CD4-positive, alpha-beta T cell treated with Interleukin-12 subunit alpha and Interleukin-12 subunit beta, for 1 hour (primary cell): ENCODE data around the gene KCTD17.
A peak's percentile ranks its signal among the peaks of the same experiment; 100 is the strongest.
"Not testable (repeated sequence)": the region's sequence is repeated elsewhere in the genome, so short reads cannot be mapped to it uniquely, and the experiment has no call there.

ENCODE experiments used
- DNase-seq: peaks from one replicate; pipeline ENCODE4 v3.0.0-alpha.2; 2020

KCTD17 gene

DNA sequence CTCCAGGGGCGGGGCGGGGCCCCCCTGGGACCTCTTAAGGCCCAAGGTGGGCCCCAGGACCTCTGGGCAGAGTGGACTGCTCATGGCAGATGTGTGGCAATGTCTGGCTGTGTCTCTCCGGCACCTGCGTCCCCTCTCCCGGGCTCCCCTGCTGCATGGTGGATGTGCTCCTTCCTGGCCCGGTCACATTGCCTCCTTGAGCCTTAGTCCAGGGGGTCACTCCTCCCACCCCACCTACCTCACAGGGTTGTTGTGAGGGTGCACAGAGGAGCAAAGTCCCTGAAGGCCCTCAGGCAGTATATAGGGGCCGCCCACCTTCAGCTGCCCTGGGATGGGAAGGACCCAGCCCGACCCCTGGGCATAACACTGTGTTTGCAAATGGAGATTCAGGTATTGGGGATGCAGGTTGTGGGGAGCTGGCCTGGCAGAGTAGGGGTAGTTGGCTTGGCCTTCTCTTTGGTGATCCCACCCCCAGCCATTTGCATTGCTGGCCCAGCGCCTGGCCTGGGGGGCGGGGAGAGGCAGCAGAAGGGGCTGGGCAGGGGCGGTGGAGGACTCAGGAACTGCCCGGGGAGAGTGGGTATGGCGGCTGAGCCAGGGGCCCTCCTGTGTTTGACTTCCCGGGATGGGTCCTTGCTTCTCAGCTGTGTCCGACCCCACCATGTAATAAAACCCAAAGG lies 11.3 kb downstream of the KCTD17 start:
- no peak for DNase-seq

DNA sequence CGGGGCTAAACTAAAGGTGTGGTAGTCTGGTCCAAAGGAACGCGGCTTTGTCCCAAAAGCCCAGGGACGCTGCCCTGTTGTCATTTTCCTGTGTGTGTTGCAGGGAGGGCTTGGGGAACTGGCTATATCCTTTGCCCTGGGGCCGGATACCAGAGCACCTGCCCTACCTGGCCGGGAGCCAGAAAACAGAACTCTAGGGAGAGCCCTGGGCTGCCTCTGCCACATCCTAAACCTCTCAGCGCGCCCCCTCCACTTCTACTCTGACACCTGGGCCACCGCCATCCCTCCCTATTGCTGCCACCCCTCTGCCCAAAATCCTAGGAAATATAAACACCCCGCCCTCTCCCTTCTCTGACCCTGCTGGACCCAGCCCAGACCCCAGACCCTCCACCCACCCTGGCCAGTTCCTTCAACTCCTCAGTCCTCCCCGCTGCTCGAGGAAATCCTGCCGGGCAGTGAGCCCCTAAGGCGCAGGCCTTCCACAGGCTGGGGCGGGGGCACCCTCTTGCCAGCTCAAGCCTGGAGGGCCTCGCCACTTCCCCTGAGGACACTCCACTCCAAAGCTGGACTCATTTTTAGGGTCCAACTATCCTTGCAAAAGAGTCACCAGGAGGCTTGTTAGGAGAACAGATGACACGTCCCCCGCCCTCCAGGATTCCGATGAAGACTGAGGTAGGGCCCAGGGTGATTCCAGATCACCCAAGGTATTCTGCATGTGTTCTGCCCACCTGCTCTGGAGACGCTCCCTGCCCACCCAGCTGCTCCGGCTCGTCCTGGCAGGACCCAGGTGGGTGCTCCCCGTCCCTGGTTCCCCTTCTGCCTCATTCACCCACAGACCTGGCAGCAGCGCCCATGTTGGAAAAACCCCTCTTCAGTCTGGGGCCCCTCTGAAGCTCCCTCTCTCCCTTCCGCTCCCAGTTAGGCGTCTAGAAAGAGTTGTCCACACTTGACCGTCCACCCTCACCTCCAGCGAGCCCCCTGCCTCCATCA lies 12.2 kb downstream of the KCTD17 start:
- DNase-seq, result no peak

DNA sequence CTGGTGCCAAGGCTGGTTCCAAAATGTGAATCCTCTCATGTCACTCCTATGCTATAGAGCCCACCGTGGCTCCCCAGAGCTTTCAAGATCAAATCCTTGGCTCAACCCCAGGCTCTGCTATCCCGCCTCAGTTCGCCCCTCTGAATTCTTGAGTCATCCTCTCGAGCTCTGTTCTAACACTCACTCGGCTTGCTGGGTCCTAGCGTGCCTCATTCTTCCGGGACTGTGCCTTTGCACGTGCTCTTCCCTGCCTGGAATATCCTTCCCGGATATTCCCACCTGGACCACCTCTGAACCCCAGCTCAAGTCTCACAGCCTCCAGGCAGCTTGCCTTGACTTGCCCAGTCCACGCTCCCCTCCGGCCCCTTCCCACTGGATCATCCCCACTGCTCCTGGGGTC lies 13.0 kb downstream of the KCTD17 start:
- no peak for DNase-seq

DNA sequence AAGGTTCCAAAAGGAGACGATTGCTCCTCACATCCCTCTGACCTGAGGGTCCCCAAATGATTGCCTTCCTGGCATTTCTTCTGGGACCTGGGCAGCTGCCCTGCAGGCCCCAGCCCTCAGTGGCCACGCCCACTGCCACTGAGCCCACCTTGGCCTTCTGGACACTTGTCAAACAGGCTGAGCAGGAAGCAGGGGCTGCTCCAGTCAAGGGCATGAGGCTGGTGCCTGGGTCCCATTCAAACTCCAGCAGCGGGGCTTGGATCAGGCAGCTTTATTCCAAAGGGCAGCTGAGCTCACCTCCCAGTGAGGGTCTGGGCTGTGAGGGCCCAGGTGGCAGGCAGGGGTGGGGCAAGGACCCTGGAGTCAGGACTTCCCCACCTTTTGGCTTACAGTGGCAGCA lies 13.6 kb downstream of the KCTD17 start:
- no peak for DNase-seq

DNA sequence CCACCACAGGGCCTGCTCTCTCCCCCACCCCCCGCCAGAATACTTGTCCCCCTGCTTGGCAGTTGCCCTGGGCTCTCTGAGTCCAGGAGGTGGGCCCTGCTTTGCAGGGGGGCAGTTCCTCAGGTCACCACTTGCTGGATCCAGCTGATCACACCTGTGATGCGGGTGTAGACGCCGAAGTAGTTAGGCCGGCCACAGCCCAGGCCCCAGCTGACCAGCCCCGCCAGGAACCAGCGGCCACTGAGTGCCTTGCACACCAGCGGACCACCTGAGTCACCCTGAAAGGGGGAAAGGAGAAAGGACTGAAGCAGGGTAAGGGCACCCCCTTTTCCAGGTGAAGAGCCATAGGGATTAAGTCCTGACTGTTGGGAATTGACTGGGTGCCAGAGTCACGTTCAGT lies 14.4 kb downstream of the KCTD17 start:
- DNase-seq, result no peak

DNA sequence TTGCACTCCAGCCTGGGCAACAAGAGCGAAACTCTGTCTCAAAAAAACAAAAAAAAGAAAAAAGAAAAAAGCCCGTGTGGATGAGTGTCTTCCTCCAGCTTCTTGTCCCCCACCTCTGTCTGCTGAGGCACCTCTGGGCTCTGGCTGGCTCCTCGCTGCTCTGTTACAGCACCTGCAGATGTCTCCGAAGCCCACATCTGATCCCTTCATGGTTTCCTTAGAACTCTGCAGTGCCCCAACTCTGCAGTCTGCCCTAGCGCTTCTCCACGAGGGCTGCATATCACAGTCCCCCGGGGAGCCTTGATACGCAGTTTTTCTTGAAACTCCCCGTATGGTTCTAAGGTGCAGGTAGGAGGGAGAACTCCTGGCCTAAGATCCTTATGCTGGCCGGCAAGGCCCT lies 15.9 kb downstream of the KCTD17 start:
- DNase-seq, result no peak

DNA sequence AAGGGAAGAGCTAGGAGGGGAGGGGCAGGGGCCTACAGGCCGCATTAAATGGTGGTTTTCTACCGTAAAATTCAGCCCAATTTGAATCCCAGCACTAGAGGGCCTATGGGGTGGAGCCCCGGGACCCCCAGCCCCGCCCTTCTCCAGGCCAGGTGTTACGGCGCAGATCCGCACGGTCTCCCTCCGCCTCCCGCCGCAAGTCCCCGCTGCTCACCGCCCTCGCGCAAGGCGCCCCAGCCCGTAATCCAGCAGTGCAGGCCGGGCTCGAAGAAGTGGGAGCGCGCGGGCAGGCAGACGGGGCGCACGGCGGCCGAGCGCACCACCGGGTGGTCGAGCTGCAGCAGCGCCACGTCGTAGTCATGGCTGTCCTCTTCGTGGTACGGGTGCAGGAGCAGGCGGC lies 17.3 kb downstream of the KCTD17 start:
- DNase-seq, result no peak

DNA sequence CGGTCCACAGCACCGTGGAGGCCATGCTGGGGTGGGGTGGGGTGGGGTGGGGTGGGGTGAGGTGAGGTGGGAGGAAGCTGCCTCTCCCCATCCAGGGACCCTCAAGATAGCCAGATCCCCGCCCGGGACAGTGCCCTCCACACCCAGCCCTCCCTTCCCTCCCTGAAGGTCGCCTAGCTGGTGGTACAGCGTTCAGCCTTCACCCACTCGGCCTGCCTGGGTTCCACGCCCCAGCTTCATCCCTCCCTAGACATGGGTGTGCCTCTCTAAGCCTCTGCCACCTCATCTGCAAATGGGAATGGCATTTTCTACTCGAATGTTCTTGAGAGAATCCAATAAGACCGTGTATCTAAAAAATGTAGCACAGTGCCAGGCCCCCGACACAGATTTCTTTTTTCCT lies 17.8 kb downstream of the KCTD17 start:
- no peak for DNase-seq

DNA sequence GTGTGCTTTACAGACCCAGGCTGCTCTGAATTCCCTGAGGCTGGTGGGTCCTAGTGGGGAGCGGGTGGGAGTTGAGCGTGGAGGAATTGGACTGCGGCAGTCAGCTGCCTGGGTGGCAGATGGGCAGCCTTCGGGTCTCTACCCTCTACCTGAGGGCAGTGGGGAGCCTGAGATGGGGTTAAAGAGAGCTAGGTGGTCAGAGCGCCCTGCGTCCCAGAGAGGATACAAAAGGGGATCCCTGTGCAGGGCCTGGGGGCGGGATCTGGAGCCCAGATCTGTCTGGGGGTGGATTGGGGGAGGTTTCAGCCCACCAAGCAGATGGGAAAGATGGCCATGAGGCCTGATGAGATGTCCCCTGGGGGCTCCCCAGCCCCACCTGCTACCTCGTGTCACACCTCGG lies 18.2 kb downstream of the KCTD17 start:
- DNase-seq, result no peak

DNA sequence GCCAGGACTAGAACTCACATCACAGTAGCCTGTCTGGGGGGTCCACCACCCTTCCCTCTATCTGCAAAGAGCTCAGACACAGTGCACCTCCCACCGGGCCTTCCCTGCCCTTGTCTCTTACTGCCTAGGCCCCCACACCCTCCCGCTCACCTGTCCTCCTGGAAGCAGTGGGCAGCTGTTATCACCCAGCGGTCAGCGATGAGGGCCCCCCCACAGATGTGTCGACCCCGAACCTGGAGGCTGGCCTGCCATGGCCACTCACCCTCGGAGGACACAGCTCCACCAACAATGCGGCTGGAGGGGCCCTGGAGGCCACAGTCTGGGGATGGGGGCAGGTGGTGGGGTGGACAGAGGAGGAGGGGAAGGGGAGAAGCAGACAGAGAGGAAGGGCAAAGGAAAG lies 18.8 kb downstream of the KCTD17 start:
- DNase-seq, result no peak

DNA sequence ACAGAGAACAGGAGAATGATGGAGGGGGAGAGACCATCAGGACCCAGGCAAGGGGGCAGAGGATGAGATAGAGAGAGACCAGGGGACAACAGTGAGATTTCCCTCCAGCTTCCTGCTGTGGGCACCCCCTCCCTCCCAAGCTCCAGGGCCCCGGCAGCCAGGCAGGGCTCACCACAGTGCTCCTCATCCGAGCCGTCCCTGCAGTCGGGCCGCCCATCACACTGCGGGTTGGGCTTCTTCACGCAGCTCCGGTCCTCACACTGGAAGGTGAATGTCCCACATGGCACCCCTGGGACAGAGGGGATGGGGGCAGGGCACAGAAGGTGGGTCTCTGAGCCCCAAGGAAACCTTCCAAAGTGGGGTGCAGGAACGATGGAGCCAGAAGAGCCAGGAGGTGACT lies 19.2 kb downstream of the KCTD17 start:
- no peak for DNase-seq

DNA sequence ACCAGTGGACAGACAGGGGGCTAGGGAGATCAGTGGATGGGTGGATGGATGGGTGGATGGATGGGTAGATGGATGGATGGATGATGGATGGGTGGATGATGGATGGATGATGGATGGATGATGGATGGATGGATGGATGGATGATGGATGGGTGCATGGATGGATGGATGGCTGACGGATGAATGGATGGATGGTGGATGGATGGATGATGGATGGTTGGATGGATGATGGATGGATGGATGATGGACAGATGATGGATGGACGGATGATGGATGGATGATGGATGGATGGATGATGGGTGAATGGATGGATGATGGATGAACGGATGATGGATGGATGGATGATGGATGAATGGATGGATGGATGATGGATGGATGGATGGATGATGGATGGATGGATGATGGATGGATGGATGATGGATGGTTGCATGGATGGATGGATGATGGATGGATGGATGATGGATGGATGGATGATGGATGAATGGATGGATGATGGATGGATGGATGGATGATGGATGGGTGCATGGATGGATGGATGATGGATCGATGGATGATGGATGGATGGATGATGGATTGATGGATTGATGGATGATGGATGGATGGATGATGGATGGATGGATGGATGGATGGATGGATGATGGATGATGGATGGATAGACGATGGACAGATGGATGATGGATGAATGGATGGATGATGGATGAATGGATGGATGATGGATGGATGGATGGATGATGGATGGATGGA lies 20.5 kb downstream of the KCTD17 start:
- DNase-seq, result not testable (repeated sequence)

DNA sequence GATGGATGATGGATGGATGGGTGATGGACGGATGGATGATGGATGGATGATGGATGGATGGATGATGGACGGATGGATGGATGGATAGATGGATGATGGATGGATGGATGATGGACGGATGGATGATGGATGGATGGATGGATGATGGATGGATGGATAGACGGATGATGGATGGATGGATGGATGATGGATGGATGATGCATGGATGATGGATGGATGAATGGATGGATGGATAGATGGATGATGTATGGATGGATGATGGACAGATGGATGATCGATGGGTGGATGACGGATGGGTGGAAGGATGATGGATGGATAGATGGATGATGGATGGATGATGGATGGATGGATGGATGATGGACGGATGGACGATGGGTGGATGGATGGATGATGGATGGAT lies 21.1 kb downstream of the KCTD17 start:
- no peak for DNase-seq

DNA sequence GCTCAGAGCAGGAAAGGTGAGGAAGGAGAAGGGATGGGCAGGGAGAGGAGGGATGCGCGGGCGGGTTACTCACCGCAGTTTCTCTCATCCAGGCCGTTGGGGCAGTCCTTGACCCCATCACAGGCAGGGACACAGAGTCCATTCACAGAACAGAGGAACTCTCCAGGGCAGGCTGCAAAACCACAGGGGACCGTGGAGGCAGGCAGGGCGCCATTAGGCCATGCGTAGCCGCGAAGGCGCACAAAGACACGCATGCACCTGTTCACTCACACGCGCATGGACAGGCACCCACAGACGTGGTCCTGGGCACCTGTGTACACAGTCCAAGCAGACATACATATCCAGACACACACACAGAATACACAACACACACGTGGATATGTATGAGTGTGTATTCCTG lies 23.0 kb downstream of the KCTD17 start:
- no peak for DNase-seq

DNA sequence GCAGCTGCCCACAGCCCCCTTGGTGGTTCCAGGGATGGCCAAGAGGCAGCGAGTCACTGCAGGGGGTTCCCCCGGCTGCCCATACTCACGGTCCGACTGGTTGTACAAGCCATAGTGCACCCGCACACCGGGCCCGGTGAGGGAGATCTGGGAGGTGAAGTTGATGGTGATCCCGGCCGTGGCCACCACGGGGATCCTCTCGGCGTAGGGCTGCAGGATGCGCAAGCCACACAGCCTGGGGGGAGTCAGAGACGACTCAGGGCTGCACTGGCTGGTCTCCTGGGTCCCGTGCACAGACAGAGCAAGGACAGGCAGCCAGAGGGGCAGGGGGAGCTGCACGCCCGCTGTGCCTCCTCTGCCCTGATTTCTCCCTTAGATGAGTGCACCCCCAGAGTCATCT lies 23.5 kb downstream of the KCTD17 start:
- no peak for DNase-seq

DNA sequence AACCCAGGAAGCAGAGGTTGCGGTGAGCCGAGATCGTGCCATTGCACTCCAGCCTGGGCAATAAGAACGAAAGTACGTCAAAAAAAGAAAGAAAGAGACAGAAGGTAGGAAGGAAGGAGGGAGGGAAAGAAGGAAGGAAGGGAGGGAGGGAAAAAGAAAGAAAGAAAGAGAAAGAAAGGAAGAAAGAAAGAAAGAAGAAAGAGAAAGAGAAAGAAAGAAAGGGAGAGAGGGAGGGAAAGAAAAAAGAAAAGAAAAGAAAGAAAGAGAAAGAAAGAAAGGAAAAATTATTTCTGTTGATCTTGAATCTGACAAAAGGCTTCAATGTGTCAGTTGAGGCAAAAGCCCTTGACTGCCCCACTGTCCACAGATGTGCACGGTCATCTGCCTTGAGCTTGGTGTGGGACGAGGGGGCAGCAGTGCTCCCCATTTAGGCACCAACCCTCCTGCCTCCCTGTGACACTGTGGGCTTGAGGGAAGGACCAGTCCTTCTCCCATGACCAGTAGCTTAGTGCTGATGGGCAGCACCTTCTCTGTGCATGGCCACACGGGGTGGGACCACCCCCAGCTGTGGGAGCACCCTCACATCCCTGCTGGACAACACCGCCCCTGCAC lies 24.4 kb downstream of the KCTD17 start:
- no peak for DNase-seq

DNA sequence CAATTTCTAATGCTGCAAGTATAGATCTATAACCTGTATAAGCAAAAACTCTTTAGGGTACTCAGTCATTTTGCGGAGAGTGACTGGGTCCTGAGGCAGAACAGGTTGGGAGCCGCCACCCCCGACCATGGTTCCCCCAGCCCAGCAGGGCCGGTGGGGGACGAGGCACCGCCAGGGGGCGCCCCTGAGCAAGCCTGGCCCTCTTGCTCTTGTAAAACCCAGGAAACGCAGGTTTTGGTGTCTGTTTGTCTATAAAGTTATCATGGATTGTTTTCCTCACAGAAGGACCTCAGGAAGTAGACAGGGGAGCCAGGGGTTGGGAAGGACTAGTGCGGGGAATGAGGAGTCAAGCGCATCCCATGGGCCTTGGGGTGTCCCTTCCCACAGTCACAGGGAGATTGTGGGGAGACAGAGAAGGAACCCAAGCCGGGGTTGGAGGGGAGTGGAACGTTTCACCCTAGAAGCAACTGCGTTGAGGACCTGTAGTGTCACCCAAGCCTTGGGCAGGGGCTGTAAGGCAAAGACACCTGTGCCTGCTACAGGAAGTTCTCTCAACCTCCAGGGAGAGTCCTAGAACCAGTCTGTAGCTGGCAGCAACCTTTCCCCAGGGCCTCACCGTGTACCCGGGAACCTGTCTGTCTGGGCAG lies 26.4 kb downstream of the KCTD17 start:
- peak; percentile 84 for DNase-seq

DNA sequence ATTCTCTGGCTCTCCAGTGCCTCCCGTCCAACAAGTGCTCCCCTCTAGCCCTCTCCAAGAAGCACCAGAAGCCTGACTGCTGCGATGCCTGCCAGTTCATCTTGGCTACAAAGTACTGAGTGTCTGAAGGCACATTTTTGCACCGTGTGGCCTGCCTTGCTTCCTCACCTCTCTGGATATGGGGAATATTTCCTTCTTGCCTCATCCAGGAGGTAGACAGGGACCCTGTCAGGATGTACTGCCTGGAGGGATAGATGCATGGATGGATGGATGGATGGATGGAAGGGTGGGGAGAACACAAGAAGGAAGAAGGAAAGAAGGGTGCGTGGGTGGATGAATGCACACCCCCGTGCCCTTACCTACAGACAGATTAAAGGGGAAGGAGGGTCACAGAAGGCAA lies 27.6 kb downstream of the KCTD17 start:
- no peak for DNase-seq

DNA sequence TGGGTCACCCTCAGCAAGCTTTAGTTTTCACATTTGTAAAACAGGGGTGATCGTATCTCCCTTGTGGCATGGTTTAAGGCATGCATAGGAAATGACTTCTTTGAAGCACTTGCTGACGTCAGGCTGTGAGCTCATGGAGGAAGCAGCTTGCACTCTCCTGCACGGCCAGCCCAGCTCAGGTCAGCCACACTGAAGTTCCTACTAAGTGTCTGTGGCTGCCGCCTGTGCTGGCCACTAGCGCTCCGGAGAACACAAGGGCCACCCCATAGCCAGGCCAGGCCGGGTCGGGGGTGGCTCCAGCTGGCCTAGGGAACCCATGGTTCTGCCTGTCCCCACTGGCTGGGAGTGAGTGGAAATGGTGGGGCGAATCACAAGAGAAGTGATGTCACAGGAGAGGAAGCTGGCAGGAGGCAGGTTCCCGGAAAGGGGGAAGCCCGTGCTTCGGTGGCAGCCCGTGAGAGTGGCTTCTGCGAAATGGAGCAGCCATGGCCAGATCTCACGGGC lies 28.2 kb downstream of the KCTD17 start:
- peak; percentile 85 for DNase-seq

DNA sequence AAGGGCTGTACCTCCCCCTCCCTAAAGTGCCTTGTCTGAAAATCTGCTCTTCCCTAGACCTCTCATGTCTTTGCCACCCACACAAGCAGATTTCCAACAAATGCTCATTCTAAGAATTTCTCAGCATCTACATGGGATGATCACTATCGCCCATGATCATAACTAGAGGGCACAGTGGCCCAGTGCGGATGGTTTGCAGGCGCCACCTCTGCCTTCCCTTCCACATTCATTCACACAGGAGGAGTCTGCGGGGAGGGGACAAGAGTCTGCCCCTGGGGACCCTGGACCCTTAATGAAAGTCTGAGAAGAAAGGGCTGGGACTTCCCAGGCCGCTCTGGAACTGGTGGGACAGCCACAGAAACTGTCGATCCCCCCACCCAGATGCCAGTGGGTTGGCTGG lies 28.9 kb downstream of the KCTD17 start:
- DNase-seq, result no peak

DNA sequence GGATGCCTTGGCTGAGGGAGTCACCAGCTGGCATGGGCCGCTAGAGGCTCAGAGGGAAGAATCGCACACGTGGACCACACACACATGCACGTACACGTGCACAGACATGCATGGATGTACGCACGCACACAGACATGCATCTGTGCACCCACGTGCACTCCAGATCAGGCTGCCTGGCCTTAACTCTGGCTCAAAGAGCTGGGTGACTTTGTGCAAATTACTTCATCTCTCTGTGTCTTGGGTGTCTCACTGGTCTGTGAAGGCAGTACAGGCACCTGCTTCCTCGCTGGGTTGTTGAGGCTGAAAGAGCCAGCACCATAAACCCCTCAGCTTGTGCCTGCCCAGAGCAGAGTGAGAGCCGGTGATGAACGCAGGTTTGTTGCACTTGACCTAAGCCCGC lies 29.3 kb downstream of the KCTD17 start:
- DNase-seq, result no peak

DNA sequence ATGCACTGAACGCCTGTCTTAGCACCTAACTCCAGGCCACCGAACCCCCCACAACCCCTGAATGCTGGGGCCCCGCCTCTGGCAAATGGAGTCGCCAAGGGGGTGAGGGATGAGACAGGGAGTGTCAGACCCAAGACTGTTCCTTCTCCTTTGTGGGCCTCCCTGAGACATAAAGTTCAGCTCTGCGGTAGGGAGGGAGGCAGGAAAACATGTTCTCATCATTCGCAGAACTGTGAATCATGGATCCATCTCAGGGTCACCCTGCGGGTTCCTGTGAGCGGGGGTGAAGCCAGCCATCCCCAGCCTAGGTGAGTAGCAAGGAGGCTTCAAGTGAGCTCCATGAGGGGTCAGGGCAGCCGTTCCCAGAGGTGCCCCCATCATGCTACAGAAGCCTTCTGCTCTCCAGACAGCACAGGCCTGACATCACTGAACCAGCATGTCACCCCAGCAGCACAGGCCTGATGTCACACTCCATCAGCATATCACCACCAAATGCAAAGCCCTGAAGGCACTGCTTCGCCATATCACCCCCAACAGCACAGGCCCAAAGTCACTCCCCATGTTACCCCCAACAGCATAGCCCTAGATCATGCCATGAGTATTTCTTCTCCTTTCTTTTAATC lies 30.8 kb downstream of the KCTD17 start:
- no peak for DNase-seq
